ENCODE measurements around the gene CIAO2B.
A peak's percentile ranks its signal among the peaks of the same experiment; 100 is the strongest.

CIAO2B gene

GRCh38 chr16:66934138-66934838, at the start of gene CIAO2B:
Gene CIAO2B, minus strand, starts transcription at chr16:66934402. Its CDS starts 38 bp downstream, at chr16:66934364.
- TF ChIP-seq CTCF (conservative IDR thresholded peaks at IDR 0.05; ENCODE audit: low read depth) = no peak
- POLR2A ChIA-PET (ENCODE audit: low non-redundant PET) = no interaction called here

GRCh38 chr16:66983033-66983432, 48.8 kb upstream of the CIAO2B start:
- TF ChIP-seq CTCF (conservative IDR thresholded peaks at IDR 0.05; ENCODE audit: low read depth) = no peak
- ChIA-PET CTCF (interaction anchor here (1.2 kb wide), 1 partner anchor 22 kb away, joined by 3 read pairs; no protein-coding TSS in a partner anchor), POLR2A (ENCODE audit: low non-redundant PET) (no interaction called here)
- H3K27ac ChIP-seq = no peak overlapping the region
- DNase-seq (ENCODE audit: low spot score) = no peak

More at GRCh38 chr16:66934138-66934838, at the start of gene CIAO2B:
- peak within 1 kb of the TSS; percentile 94 for H3K27ac ChIP-seq
- peak; percentile 82 for DNase-seq (ENCODE audit: low spot score)
- CTCF ChIA-PET = interaction anchor here (0.7 to 1.8 kb wide), 3 partner anchors 8 to 559 kb away, joined by 3 to 8 read pairs (median 5); no protein-coding TSS in a partner anchor

- H3K27ac ChIP-seq = no peak overlapping the region
- DNase-seq (ENCODE audit: low spot score) = no peak
- TF ChIP-seq CTCF (conservative IDR thresholded peaks at IDR 0.05; ENCODE audit: low read depth) = no peak
- CTCF ChIA-PET = interaction anchor here (0.7 to 1.0 kb wide), 5 partner anchors 32 to 359 kb away, joined by 3 to 5 read pairs (median 3); partner anchors contain the start of gene ELMO3
- POLR2A ChIA-PET (ENCODE audit: low non-redundant PET) = no interaction called here
Observed at GRCh38 chr16:66979011-66979717, 45.0 kb upstream of the CIAO2B start.

GRCh38 chr16:66977341-66978113, 43.3 kb upstream of the CIAO2B start:
- TF ChIP-seq CTCF (conservative IDR thresholded peaks at IDR 0.05; ENCODE audit: low read depth) = peak; percentile 93
- CTCF ChIA-PET = interaction anchor here (0.5 to 2.8 kb wide), 13 partner anchors 8 to 178 kb away, joined by 3 to 10 read pairs (median 3); no protein-coding TSS in a partner anchor
- no peak overlapping the region for H3K27ac ChIP-seq
- DNase-seq (ENCODE audit: low spot score) = peak; percentile 87
- POLR2A ChIA-PET (ENCODE audit: low non-redundant PET) = no interaction called here

GRCh38 chr16:66976746-66977145, 42.5 kb upstream of the CIAO2B start:
- no peak for DNase-seq (ENCODE audit: low spot score)
- ChIA-PET POLR2A (ENCODE audit: low non-redundant PET) (no interaction called here), CTCF (interaction anchor here (0.5 to 2.8 kb wide), 8 partner anchors 9 to 326 kb away, joined by 3 to 10 read pairs (median 3); no protein-coding TSS in a partner anchor)
- TF ChIP-seq CTCF (conservative IDR thresholded peaks at IDR 0.05; ENCODE audit: low read depth) = no peak
- no peak overlapping the region for H3K27ac ChIP-seq

All from RWPE1 (cell line).